CD14-positive monocyte (primary cell): ENCODE results near the gene SH3BP4. TPM values are rescaled to one million over a fixed set of nuclear protein-coding genes. Genes with fewer than 3 reads are reported as not detected.

ENCODE experiments used
- DNase-seq, 3 donors: peaks; one replicate each; pipeline ENCODE4 v3.0.0-alpha.2; 2011 to 2022
- H2AFZ ChIP-seq: 2 replicates; pipeline ENCODE4 v1.6.0; 2012; ENCODE audit warnings: mild to moderate bottlenecking, low read depth, low read length, inconsistent platforms; ENCODE audit not compliant: insufficient read depth, poor library complexity, severe bottlenecking
- H3K27ac ChIP-seq, 2 donors: 1 replicate in 1 of 2; 2 replicates in 1 of 2; pipeline ENCODE4 v1.5.1; 2012 to 2013; ENCODE audit warnings: low read length in 2 of 2, control low read depth in 1 of 2, inconsistent platforms in 1 of 2, low read depth in 1 of 2, mild to moderate bottlenecking in 1 of 2
- H3K27me3 ChIP-seq, 2 donors: one replicate each; pipeline versions ENCODE4 v1.6.0 to v1.6.1; 2011 to 2013; ENCODE audit warnings: low read length in 2 of 2; ENCODE audit not compliant: control insufficient read depth in 2 of 2, insufficient read depth in 2 of 2
- H3K36me3 ChIP-seq, 2 donors: replicated peaks in 1 of 2; 1 replicate in 1 of 2; 2 replicates in 1 of 2; pipeline versions ENCODE4 v1.5.1 to v1.6.1; 2012 to 2013; ENCODE audit warnings: low read length in 2 of 2, control low read depth in 1 of 2, inconsistent platforms in 1 of 2, mild to moderate bottlenecking in 1 of 2; ENCODE audit not compliant: insufficient read depth in 2 of 2, control insufficient read depth in 1 of 2
- H3K4me1 ChIP-seq, 2 donors: 1 replicate in 1 of 2; 2 replicates in 1 of 2; pipeline versions ENCODE4 v1.5.1 to v1.6.1; 2012 to 2013; ENCODE audit warnings: low read length in 2 of 2, control low read depth in 1 of 2, inconsistent platforms in 1 of 2, mild to moderate bottlenecking in 1 of 2, moderate library complexity in 1 of 2; ENCODE audit not compliant: insufficient read depth in 2 of 2, control insufficient read depth in 1 of 2
- H3K4me2 ChIP-seq: replicated peaks from 2 replicates; pipeline ENCODE3; 2012; ENCODE audit warnings: low read length, moderate library complexity, mild to moderate bottlenecking; ENCODE audit not compliant: poor library complexity, severe bottlenecking; ENCODE audit errors: extremely low read depth
- H3K4me3 ChIP-seq, 3 experiments: fragments of 200-600 bp in 1 of 3; sonication (generic) in 1 of 3; replicated peaks in 1 of 3; 1 replicate in 2 of 3; 2 replicates in 1 of 3; pipeline ENCODE4 v1.5.1; 2011 to 2013; ENCODE audit warnings: low read length in 3 of 3, mild to moderate bottlenecking in 3 of 3, control low read depth in 2 of 3, low read depth in 2 of 3, inconsistent platforms in 1 of 3, moderate library complexity in 1 of 3
- H3K79me2 ChIP-seq: 2 replicates; pipeline ENCODE4 v1.6.0; 2012; ENCODE audit warnings: mild to moderate bottlenecking, control low read depth, inconsistent platforms, low read length, moderate library complexity; ENCODE audit not compliant: insufficient read depth
- H3K9ac ChIP-seq: 2 replicates; pipeline ENCODE4 v1.6.0; 2017; ENCODE audit warnings: low read length, mild to moderate bottlenecking; ENCODE audit not compliant: insufficient read depth, poor library complexity, severe bottlenecking
- H3K9me3 ChIP-seq, 2 donors: replicated peaks in 1 of 2; 1 replicate in 1 of 2; 2 replicates in 1 of 2; pipeline versions ENCODE4 v1.5.1 to v1.6.1; 2012 to 2013; ENCODE audit warnings: low read length in 2 of 2, control low read depth in 1 of 2; ENCODE audit not compliant: control insufficient read depth in 1 of 2, insufficient read depth in 1 of 2
- H4K20me1 ChIP-seq: 2 replicates; pipeline ENCODE4 v1.6.0; 2012; ENCODE audit warnings: mild to moderate bottlenecking, low read length, control low read depth, moderate library complexity; ENCODE audit not compliant: insufficient read depth
- H3K27ac Mint-ChIP-seq, 7 donors: one replicate each; pipeline ENCODE4 v1.8.0; 2020; ENCODE audit warnings: mild to moderate bottlenecking in 7 of 7, mixed read lengths in 7 of 7, moderate library complexity in 6 of 7, inconsistent platforms in 2 of 7
- H3K27me3 Mint-ChIP-seq, 3 donors: one replicate each; pipeline ENCODE4 v1.8.0; 2021 to 2022; ENCODE audit warnings: low read depth in 3 of 3, mild to moderate bottlenecking in 3 of 3, mixed read lengths in 3 of 3, moderate library complexity in 3 of 3, inconsistent platforms in 1 of 3
- H3K36me3 Mint-ChIP-seq, 2 donors: one replicate each; pipeline ENCODE4 v1.8.0; 2020; ENCODE audit warnings: mixed read lengths in 2 of 2, inconsistent platforms in 1 of 2, mild to moderate bottlenecking in 1 of 2
- H3K4me1 Mint-ChIP-seq: one replicate; pipeline ENCODE4 v1.8.0; 2020; ENCODE audit warnings: mild to moderate bottlenecking, mixed read lengths
- H3K4me3 Mint-ChIP-seq, 2 donors: one replicate each; pipeline ENCODE4 v1.8.0; 2020; ENCODE audit warnings: mild to moderate bottlenecking in 2 of 2, mixed read lengths in 2 of 2, moderate library complexity in 1 of 2
- H3K9me3 Mint-ChIP-seq, 7 donors: one replicate each; pipeline ENCODE4 v1.8.0; 2020 to 2022; ENCODE audit warnings: mixed read lengths in 7 of 7, mild to moderate bottlenecking in 6 of 7, moderate library complexity in 6 of 7, inconsistent platforms in 2 of 7
- CTCF ChIP-seq: fragments of 200-600 bp; IDR thresholded peaks from one replicate; pipeline ENCODE4 v1.8.0; 2022; ENCODE audit warnings: antibody characterized with exemption, mild to moderate bottlenecking
- WGBS: methylation state at CpG from one replicate; pipeline ENCODE4 v1.1.5; 2013; ENCODE audit warnings: missing lambda C conversion rate; ENCODE audit not compliant: insufficient coverage; 5-methylcytosine and 5-hydroxymethylcytosine counted together
- intact Hi-C, 2 donors: fragments of 100-400 bp; cut with micrococcal nuclease; formaldehyde crosslinking; loops; one replicate each; pipeline versions ENCODE4 v1.15.0 to v1.15.1; 2023
- polyA plus RNA-seq, 3 donors: library from polyadenylated mRNA; depleted of rRNA in 1 of 3; unstranded in 2 of 3; stranded (reverse) in 1 of 3; fragments of 300-500 nt in 2 of 3; fragments of >200 nt in 1 of 3; fragmentation: Illumina TruSeq in 2 of 3; gene quantifications; 1 replicate in 2 of 3; 2 replicates in 1 of 3; pipeline ENCODE4 v1.2.3, GENCODE V29; 2012 to 2021

Gene SH3BP4
- polyA plus RNA-seq, 3 donors: 0.66 to 1.6 (median 1.3) TPM

GRCh38 chr2:234974501-234975385 is 22.9 kb downstream of the SH3BP4 start:
- Histone ChIP-seq H3K4me1 (peaks cover 0 to 6% of the 10 kb centered on the region in 2 donors), H3K9me3 (peaks cover 0 to 4% of the 10 kb centered on the region in 2 donors), H3K36me3 (no peaks in the 10 kb centered on the region), H3K4me2 (no peak overlapping the region), H3K9ac (no peak overlapping the region), H3K27ac (no peak overlapping the region), H3K79me2 (no peaks in the 10 kb centered on the region), H2AFZ (no peak overlapping the region), H3K27me3 (no peaks in the 10 kb centered on the region), H3K4me3 (no peak overlapping the region), H4K20me1 (no peaks in the 10 kb centered on the region)
- Mint-ChIP-seq H3K27ac (no peak overlapping the region), H3K27me3 (peaks cover 1 to 10% (median 3%) of the 10 kb centered on the region in 3 donors), H3K4me1 (peaks cover 9% of the 10 kb centered on the region), H3K4me3 (no peak overlapping the region), H3K36me3 (peaks cover 0 to under 1% of the 10 kb centered on the region in 2 donors), H3K9me3 (peaks cover 0 to 11% (median 4%) of the 10 kb centered on the region in 7 donors)
- no peak for DNase-seq
- WGBS: 96% methylated on average over 25 of the region's 30 CpGs
- no peak for TF ChIP-seq CTCF
- intact Hi-C loops: no loop called here

GRCh38 chr2:234975611-234976010 is 23.8 kb downstream of the SH3BP4 start:
- Mint-ChIP-seq H3K9me3 (peaks cover 0 to 16% (median 8%) of the 10 kb centered on the region in 7 donors), H3K36me3 (peaks cover 0 to 2% of the 10 kb centered on the region in 2 donors)
- intact Hi-C loops: no loop called here

More at GRCh38 chr2:234975611-234976010, 23.8 kb downstream of the SH3BP4 start:
- no peak overlapping the region for H3K4me2 ChIP-seq
- peaks cover 0 to 6% of the 10 kb centered on the region in 2 donors for H3K4me1 ChIP-seq
- 100% methylated on average over 1 of the region's 1 CpG for WGBS
- Mint-ChIP-seq H3K4me1 (peaks cover 11% of the 10 kb centered on the region), H3K27ac (no peak overlapping the region), H3K4me3 (no peak overlapping the region), H3K27me3 (peaks cover 0 to 10% (median 5%) of the 10 kb centered on the region in 3 donors)
- H3K4me3 ChIP-seq: no peak overlapping the region
- H3K27me3 ChIP-seq: no peaks in the 10 kb centered on the region
- H4K20me1 ChIP-seq: no peaks in the 10 kb centered on the region
- no peaks in the 10 kb centered on the region for H3K79me2 ChIP-seq
- TF ChIP-seq CTCF: no peak
- no peak overlapping the region for H3K27ac ChIP-seq
- H3K36me3 ChIP-seq: no peaks in the 10 kb centered on the region
- H3K9me3 ChIP-seq: peaks cover 0 to 4% of the 10 kb centered on the region in 2 donors
- no peak overlapping the region for H3K9ac ChIP-seq
- no peak for DNase-seq
- no peak overlapping the region for H2AFZ ChIP-seq
